Mucosa of rectum (tissue), 2 donors: Measurements from ENCODE around the gene INMT.

Source experiments
- H3K27ac ChIP-seq, 2 donors: one replicate each; pipeline ENCODE4 v1.7.0; 2013; ENCODE audit warnings: inconsistent platforms in 2 of 2, low read depth in 2 of 2, low read length in 2 of 2
- H3K27me3 ChIP-seq, 2 donors: one replicate each; pipeline ENCODE4 v1.7.0; 2013; ENCODE audit warnings: low read length in 2 of 2; ENCODE audit not compliant: control insufficient read depth in 2 of 2, insufficient read depth in 2 of 2
- H3K36me3 ChIP-seq, 2 donors: one replicate each; pipeline ENCODE4 v1.7.0; 2013; ENCODE audit warnings: low read length in 2 of 2; ENCODE audit not compliant: control insufficient read depth in 2 of 2, insufficient read depth in 2 of 2
- H3K4me1 ChIP-seq, 2 donors: one replicate each; pipeline ENCODE4 v1.7.0; 2013; ENCODE audit warnings: low read length in 2 of 2, mild to moderate bottlenecking in 1 of 2; ENCODE audit not compliant: control insufficient read depth in 2 of 2, insufficient read depth in 2 of 2
- H3K4me3 ChIP-seq, 2 donors: one replicate each; pipeline ENCODE4 v1.7.0; 2013; ENCODE audit warnings: low read length in 2 of 2
- H3K9ac ChIP-seq, 2 donors: one replicate each; pipeline ENCODE4 v1.7.0; 2013; ENCODE audit warnings: low read length in 2 of 2, low read depth in 1 of 2, mild to moderate bottlenecking in 1 of 2
- H3K9me3 ChIP-seq, 2 donors: one replicate each; pipeline ENCODE4 v1.7.0; 2013; ENCODE audit warnings: low read length in 2 of 2; ENCODE audit not compliant: control insufficient read depth in 2 of 2
- donor health status: healthy.
- donor health status: Normal muscosa, but diverticular disease.

The INMT gene

GRCh38 chr7:30726296-30727006 is 25.5 kb upstream of the INMT start:
- H3K27ac ChIP-seq = no peak overlapping the region
- no peaks in the 10 kb centered on the region for H3K36me3 ChIP-seq
- no peak overlapping the region for H3K9ac ChIP-seq
- no peaks in the 10 kb centered on the region for H3K9me3 ChIP-seq
- H3K4me1 ChIP-seq = no peaks in the 10 kb centered on the region
- H3K4me3 ChIP-seq = peak overlapping the region in 1 of 2 donors; percentile 42
- no peaks in the 10 kb centered on the region for H3K27me3 ChIP-seq

GRCh38 chr7:30727061-30727945 is 24.6 kb upstream of the INMT start:
- Histone ChIP-seq H3K27me3 (no peaks in the 10 kb centered on the region), H3K4me1 (no peaks in the 10 kb centered on the region), H3K9me3 (no peaks in the 10 kb centered on the region), H3K36me3 (no peaks in the 10 kb centered on the region), H3K27ac (no peak overlapping the region), H3K9ac (no peak overlapping the region), H3K4me3 (peak overlapping the region in 1 of 2 donors; percentile 42)

GRCh38 chr7:30728591-30729100 is 23.3 kb upstream of the INMT start:
- Histone ChIP-seq H3K9me3 (no peaks in the 10 kb centered on the region), H3K4me3 (no peak overlapping the region), H3K36me3 (no peaks in the 10 kb centered on the region), H3K27ac (no peak overlapping the region), H3K27me3 (no peaks in the 10 kb centered on the region), H3K4me1 (no peaks in the 10 kb centered on the region), H3K9ac (no peak overlapping the region)

- no peak overlapping the region for H3K9ac ChIP-seq
- no peaks in the 10 kb centered on the region for H3K4me1 ChIP-seq
- no peaks in the 10 kb centered on the region for H3K27me3 ChIP-seq
- H3K4me3 ChIP-seq = no peak overlapping the region
- H3K36me3 ChIP-seq = no peaks in the 10 kb centered on the region
- H3K27ac ChIP-seq = no peak overlapping the region
- no peaks in the 10 kb centered on the region for H3K9me3 ChIP-seq
Observed at GRCh38 chr7:30729642-30730041, 22.3 kb upstream of the INMT start.

- H3K27ac ChIP-seq = no peak overlapping the region
- no peaks in the 10 kb centered on the region for H3K9me3 ChIP-seq
- no peaks in the 10 kb centered on the region for H3K27me3 ChIP-seq
- no peak overlapping the region for H3K4me3 ChIP-seq
- H3K9ac ChIP-seq = no peak overlapping the region
- no peaks in the 10 kb centered on the region for H3K4me1 ChIP-seq
- H3K36me3 ChIP-seq = no peaks in the 10 kb centered on the region
Observed at GRCh38 chr7:30730097-30730496, 21.8 kb upstream of the INMT start.

- Histone ChIP-seq H3K4me3 (no peak overlapping the region), H3K9ac (no peak overlapping the region)
Observed at GRCh38 chr7:30730996-30731395, 20.9 kb upstream of the INMT start.

GRCh38 chr7:30731581-30731980 is 20.4 kb upstream of the INMT start:
- H3K4me3 ChIP-seq = no peak overlapping the region
- no peak overlapping the region for H3K27ac ChIP-seq
- H3K4me1 ChIP-seq = no peaks in the 10 kb centered on the region
- H3K36me3 ChIP-seq = no peaks in the 10 kb centered on the region
- no peak overlapping the region for H3K9ac ChIP-seq
- no peaks in the 10 kb centered on the region for H3K27me3 ChIP-seq
- H3K9me3 ChIP-seq = no peaks in the 10 kb centered on the region

More at GRCh38 chr7:30730996-30731395, 20.9 kb upstream of the INMT start:
- H3K36me3 ChIP-seq = no peaks in the 10 kb centered on the region
- no peaks in the 10 kb centered on the region for H3K27me3 ChIP-seq
- no peaks in the 10 kb centered on the region for H3K4me1 ChIP-seq
- no peak overlapping the region for H3K27ac ChIP-seq
- no peaks in the 10 kb centered on the region for H3K9me3 ChIP-seq

- Histone ChIP-seq H3K27me3 (no peaks in the 10 kb centered on the region), H3K27ac (no peak overlapping the region), H3K36me3 (no peaks in the 10 kb centered on the region), H3K4me1 (no peaks in the 10 kb centered on the region), H3K9me3 (no peaks in the 10 kb centered on the region), H3K4me3 (no peak overlapping the region), H3K9ac (no peak overlapping the region)
Observed at GRCh38 chr7:30732606-30733005, 19.3 kb upstream of the INMT start.

- Histone ChIP-seq H3K4me1 (no peaks in the 10 kb centered on the region), H3K4me3 (no peak overlapping the region), H3K9me3 (no peaks in the 10 kb centered on the region), H3K36me3 (no peaks in the 10 kb centered on the region), H3K9ac (no peak overlapping the region), H3K27ac (no peak overlapping the region), H3K27me3 (no peaks in the 10 kb centered on the region)
Observed at GRCh38 chr7:30733216-30733615, 18.7 kb upstream of the INMT start.

GRCh38 chr7:30733691-30734090 is 18.2 kb upstream of the INMT start:
- Histone ChIP-seq H3K9ac (no peak overlapping the region), H3K27me3 (no peaks in the 10 kb centered on the region), H3K36me3 (no peaks in the 10 kb centered on the region), H3K4me3 (no peak overlapping the region), H3K27ac (no peak overlapping the region), H3K9me3 (no peaks in the 10 kb centered on the region), H3K4me1 (no peaks in the 10 kb centered on the region)
